GM12801 (cell line): ENCODE data around the gene TRIM52.

ENCODE experiments used
- TF ChIP-seq, protein P1 (sequence below): IDR thresholded peaks from one replicate; pipeline ENCODE4 v1.5.1; 2011; ENCODE audit warnings: control low read depth; ENCODE audit not compliant: insufficient read length; ENCODE audit errors: extremely low read depth

Gene TRIM52

DNA sequence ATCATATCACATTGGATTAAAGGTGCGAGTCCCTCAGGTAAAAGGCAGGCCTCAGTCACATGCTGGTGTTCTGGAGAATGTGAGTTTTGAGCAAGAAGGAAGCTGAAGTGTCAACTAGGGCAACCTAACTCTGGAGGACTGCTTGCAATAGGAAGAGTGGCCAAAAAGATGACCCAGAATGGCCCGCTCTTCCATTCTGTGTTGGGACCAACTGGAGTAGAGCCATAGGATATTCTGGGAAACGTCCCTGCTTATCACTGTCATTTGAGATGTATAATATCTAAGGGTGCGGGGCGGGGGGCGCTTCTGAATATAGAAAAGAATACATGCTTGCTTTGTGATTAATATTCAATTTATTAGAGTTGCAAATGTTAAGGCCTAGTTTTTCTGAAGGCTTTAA lies 48.9 kb downstream of the TRIM52 start:
- TF ChIP-seq, protein P1, sequence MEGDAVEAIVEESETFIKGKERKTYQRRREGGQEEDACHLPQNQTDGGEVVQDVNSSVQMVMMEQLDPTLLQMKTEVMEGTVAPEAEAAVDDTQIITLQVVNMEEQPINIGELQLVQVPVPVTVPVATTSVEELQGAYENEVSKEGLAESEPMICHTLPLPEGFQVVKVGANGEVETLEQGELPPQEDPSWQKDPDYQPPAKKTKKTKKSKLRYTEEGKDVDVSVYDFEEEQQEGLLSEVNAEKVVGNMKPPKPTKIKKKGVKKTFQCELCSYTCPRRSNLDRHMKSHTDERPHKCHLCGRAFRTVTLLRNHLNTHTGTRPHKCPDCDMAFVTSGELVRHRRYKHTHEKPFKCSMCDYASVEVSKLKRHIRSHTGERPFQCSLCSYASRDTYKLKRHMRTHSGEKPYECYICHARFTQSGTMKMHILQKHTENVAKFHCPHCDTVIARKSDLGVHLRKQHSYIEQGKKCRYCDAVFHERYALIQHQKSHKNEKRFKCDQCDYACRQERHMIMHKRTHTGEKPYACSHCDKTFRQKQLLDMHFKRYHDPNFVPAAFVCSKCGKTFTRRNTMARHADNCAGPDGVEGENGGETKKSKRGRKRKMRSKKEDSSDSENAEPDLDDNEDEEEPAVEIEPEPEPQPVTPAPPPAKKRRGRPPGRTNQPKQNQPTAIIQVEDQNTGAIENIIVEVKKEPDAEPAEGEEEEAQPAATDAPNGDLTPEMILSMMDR = no peak

- TF ChIP-seq, protein P1 = no peak
These were observed 49.7 kb downstream of the TRIM52 start for GRCh38 chr5:181211208-181211607.

DNA sequence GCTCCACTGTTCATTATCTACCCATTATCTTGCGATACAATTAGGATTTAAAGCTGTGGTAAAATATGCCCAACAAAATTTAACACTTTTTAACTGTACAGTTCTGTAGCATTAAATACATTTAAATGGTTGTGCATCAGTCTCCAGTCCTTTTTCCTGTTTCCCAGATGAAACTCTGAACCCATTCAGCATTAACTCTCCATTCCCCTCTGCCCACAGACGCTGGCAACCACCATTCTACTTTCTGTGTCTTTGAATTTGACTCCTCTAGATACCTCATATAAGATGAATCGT lies 53.0 kb downstream of the TRIM52 start:
- TF ChIP-seq, protein P1 = no peak

GRCh38 chr5:181207214-181207959 lies 53.6 kb downstream of the TRIM52 start:
- TF ChIP-seq, protein P1 = no peak

GRCh38 chr5:181205761-181206649 lies 54.9 kb downstream of the TRIM52 start:
- TF ChIP-seq, protein P1 = no peak
